HEK293 (cell line): ENCODE measurements around the gene LRRC46.

Experiments used
- MEIS1 ChIP-seq: sonication (generic); formaldehyde crosslinking; IDR thresholded peaks from 2 replicates; pipeline ENCODE4 v1.8.1; 2022; ENCODE audit warnings: missing genetic modification reagents, mild to moderate bottlenecking, borderline replicate concordance
- ZNF423 ChIP-seq: fragments of 450-650 bp; formaldehyde crosslinking; IDR thresholded peaks from 2 replicates; pipeline ENCODE4 v1.5.1; 2016; ENCODE audit warnings: missing biosample characterization, missing genetic modification characterization
- ZNF549 ChIP-seq: fragments of 450-650 bp; IDR thresholded peaks from 2 replicates; pipeline ENCODE4 v1.5.1; 2018; ENCODE audit warnings: missing biosample characterization, missing genetic modification characterization, mild to moderate bottlenecking, inconsistent platforms, moderate library complexity
- ZNF600 ChIP-seq: fragments of 450-650 bp; formaldehyde crosslinking; IDR thresholded peaks from 2 replicates; pipeline ENCODE4 v1.5.1; 2016; ENCODE audit warnings: missing biosample characterization, missing genetic modification characterization
- TF ChIP-seq, protein P1 (sequence below): fragments of 450-650 bp; formaldehyde crosslinking; IDR thresholded peaks from 2 replicates; pipeline ENCODE4 v1.5.1; 2016; ENCODE audit warnings: missing biosample characterization, missing genetic modification characterization
- TF ChIP-seq, protein P2 (sequence below): fragments of 450-650 bp; formaldehyde crosslinking; IDR thresholded peaks from 2 replicates; pipeline ENCODE4 v1.5.1; 2016; ENCODE audit warnings: missing biosample characterization, missing genetic modification characterization, borderline replicate concordance

DNA sequence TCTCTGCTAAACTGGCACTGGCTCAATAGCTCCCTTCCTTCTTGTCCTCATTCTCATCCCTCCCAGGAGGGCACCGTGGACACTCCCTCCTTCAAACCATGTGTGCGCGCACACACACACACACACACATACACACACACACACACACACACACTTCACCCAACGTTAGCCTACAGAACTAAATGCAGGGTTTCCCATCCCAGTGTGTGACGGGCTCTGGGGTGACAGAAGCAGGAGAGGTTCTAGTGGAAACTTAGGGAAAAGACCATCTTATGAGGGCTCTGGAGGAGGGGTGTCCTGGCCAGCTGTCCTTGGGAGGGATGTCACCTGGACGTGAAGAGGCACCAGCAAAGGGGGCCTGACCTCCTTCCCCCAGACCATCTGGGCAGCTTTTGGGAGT is 29.6 kb upstream of the LRRC46 start:
- TF ChIP-seq, protein P1, sequence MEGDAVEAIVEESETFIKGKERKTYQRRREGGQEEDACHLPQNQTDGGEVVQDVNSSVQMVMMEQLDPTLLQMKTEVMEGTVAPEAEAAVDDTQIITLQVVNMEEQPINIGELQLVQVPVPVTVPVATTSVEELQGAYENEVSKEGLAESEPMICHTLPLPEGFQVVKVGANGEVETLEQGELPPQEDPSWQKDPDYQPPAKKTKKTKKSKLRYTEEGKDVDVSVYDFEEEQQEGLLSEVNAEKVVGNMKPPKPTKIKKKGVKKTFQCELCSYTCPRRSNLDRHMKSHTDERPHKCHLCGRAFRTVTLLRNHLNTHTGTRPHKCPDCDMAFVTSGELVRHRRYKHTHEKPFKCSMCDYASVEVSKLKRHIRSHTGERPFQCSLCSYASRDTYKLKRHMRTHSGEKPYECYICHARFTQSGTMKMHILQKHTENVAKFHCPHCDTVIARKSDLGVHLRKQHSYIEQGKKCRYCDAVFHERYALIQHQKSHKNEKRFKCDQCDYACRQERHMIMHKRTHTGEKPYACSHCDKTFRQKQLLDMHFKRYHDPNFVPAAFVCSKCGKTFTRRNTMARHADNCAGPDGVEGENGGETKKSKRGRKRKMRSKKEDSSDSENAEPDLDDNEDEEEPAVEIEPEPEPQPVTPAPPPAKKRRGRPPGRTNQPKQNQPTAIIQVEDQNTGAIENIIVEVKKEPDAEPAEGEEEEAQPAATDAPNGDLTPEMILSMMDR: no peak
- TF ChIP-seq MEIS1 (no peak), ZNF423 (tag by site-specific recombination) (no peak), ZNF549 (tag by site-specific recombination) (no peak), ZNF600 (tag by site-specific recombination) (no peak)
- TF ChIP-seq, protein P2, sequence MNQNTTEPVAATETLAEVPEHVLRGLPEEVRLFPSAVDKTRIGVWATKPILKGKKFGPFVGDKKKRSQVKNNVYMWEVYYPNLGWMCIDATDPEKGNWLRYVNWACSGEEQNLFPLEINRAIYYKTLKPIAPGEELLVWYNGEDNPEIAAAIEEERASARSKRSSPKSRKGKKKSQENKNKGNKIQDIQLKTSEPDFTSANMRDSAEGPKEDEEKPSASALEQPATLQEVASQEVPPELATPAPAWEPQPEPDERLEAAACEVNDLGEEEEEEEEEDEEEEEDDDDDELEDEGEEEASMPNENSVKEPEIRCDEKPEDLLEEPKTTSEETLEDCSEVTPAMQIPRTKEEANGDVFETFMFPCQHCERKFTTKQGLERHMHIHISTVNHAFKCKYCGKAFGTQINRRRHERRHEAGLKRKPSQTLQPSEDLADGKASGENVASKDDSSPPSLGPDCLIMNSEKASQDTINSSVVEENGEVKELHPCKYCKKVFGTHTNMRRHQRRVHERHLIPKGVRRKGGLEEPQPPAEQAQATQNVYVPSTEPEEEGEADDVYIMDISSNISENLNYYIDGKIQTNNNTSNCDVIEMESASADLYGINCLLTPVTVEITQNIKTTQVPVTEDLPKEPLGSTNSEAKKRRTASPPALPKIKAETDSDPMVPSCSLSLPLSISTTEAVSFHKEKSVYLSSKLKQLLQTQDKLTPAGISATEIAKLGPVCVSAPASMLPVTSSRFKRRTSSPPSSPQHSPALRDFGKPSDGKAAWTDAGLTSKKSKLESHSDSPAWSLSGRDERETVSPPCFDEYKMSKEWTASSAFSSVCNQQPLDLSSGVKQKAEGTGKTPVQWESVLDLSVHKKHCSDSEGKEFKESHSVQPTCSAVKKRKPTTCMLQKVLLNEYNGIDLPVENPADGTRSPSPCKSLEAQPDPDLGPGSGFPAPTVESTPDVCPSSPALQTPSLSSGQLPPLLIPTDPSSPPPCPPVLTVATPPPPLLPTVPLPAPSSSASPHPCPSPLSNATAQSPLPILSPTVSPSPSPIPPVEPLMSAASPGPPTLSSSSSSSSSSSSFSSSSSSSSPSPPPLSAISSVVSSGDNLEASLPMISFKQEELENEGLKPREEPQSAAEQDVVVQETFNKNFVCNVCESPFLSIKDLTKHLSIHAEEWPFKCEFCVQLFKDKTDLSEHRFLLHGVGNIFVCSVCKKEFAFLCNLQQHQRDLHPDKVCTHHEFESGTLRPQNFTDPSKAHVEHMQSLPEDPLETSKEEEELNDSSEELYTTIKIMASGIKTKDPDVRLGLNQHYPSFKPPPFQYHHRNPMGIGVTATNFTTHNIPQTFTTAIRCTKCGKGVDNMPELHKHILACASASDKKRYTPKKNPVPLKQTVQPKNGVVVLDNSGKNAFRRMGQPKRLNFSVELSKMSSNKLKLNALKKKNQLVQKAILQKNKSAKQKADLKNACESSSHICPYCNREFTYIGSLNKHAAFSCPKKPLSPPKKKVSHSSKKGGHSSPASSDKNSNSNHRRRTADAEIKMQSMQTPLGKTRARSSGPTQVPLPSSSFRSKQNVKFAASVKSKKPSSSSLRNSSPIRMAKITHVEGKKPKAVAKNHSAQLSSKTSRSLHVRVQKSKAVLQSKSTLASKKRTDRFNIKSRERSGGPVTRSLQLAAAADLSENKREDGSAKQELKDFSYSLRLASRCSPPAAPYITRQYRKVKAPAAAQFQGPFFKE: no peak
